ENCODE measurements around the gene DYNC1I1.
A peak's percentile ranks its signal among the peaks of the same experiment; 100 is the strongest.

Gene DYNC1I1

DNA sequence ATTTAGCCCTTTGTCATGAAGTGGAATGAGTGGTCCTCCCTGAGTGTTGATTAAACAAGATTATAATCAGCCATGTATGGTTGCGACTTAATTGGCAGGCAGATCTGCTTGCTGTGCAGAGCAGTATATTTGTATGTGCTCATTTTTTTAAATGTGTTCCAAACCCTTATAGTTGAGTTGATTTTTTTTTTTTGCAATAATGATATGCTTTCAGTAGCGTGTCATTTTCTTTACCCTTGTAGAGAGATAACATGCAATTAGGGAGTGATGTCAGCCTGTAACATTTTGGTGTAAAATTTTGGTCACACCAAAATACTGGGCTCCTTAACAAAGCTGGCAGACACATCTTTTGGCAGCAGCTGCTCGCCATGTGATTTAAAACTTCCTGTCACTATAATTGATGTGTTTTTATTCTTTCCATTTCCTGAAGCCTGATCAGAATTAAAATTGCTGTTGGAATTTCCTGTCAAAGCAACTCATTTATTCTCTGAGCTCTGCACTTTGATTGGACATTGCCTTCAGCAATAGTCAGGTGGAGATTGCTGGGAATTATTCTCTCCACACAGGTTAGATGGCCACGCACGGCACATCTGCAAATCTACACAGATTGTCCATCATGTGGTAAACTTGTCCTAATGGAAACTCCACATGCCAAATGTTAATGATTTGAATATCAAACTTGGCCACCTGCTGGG, 125.3 kb downstream of the DYNC1I1 start:
- no peak for TF ChIP-seq ZFX (IDR thresholded peaks at IDR 0.05)
- TF ChIP-seq, protein P1, sequence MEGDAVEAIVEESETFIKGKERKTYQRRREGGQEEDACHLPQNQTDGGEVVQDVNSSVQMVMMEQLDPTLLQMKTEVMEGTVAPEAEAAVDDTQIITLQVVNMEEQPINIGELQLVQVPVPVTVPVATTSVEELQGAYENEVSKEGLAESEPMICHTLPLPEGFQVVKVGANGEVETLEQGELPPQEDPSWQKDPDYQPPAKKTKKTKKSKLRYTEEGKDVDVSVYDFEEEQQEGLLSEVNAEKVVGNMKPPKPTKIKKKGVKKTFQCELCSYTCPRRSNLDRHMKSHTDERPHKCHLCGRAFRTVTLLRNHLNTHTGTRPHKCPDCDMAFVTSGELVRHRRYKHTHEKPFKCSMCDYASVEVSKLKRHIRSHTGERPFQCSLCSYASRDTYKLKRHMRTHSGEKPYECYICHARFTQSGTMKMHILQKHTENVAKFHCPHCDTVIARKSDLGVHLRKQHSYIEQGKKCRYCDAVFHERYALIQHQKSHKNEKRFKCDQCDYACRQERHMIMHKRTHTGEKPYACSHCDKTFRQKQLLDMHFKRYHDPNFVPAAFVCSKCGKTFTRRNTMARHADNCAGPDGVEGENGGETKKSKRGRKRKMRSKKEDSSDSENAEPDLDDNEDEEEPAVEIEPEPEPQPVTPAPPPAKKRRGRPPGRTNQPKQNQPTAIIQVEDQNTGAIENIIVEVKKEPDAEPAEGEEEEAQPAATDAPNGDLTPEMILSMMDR (conservative IDR thresholded peaks at IDR 0.05) = no peak
- no peak overlapping the region for H3K27ac ChIP-seq

- TF ChIP-seq, protein P1 (conservative IDR thresholded peaks at IDR 0.05) = peak; percentile 26
- TF ChIP-seq ZFX (IDR thresholded peaks at IDR 0.05) = no peak
- H3K27ac ChIP-seq = no peak overlapping the region
Observed at GRCh38 chr7:95899919-95900513, 127.7 kb downstream of the DYNC1I1 start.

DNA sequence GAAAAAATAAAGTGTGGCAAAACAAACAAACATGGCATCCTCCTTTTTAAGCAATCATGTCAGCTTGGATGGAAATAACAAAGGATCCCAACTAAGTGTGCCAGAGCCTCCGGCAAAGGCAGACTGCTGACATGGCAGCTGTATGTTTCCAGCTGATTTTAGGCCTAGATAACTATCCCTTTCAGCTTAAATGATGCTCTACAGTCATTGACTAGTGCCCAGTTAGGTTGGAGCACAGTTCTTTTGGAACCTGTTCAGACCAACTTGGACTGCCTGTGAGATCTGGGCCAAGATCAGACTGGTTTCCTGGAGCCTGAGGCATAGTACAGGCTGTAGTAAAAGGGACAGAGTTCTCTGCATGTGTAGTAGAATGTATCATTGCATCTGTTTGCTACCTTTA, 128.7 kb downstream of the DYNC1I1 start:
- TF ChIP-seq ZFX (IDR thresholded peaks at IDR 0.05) = no peak
- TF ChIP-seq, protein P1 (conservative IDR thresholded peaks at IDR 0.05) = no peak
- no peak overlapping the region for H3K27ac ChIP-seq

DNA sequence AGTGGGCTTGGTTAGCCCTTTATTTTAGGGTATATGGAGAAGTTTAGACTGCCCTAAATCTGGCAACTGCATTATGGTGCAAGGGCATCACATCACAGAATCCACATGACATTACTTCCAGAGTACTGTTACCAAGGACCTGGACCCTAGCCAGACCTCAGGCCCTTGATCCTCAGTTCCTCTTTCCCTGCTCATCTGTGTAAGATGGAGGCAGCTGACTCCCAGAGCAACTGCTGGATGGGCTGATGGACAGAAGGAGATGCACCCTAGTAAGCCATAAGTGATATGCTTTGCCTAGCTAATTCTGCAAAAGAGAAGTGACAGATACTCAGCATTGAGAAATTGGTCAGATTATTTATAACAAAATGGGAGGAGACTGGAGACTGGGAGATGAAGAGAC, 131.7 kb downstream of the DYNC1I1 start:
- no peak overlapping the region for H3K27ac ChIP-seq

GRCh38 chr7:95905167-95905566, 132.8 kb downstream of the DYNC1I1 start:
- no peak for TF ChIP-seq ZFX (IDR thresholded peaks at IDR 0.05)
- TF ChIP-seq, protein P1 (conservative IDR thresholded peaks at IDR 0.05) = no peak
- H3K27ac ChIP-seq = no peak overlapping the region

More for the DNA sequence above, 131.7 kb downstream of the DYNC1I1 start:
- TF ChIP-seq, protein P1 (conservative IDR thresholded peaks at IDR 0.05) = no peak
- no peak for TF ChIP-seq ZFX (IDR thresholded peaks at IDR 0.05)

DNA sequence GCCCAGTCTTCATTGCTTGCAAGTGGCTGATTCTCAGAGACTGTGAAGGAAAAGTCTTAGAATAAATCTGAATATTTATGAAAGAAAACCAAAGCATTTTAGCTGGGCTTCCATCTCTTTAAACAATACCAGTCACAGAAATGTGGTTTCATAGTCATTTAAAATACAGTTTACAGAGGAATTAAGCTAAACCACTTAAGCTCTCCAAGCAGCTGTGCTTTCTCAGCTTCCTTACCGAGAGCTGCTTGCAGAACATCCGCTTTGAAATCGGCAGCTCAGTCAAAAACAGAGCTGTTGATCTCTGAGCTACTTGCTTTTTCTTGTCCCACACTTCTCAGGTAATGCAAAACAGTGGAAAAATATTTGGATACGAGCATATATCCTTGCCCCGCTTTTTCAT, 134.5 kb downstream of the DYNC1I1 start:
- TF ChIP-seq ZFX (IDR thresholded peaks at IDR 0.05) = no peak
- TF ChIP-seq, protein P1 (conservative IDR thresholded peaks at IDR 0.05) = no peak
- H3K27ac ChIP-seq = no peak overlapping the region

DNA sequence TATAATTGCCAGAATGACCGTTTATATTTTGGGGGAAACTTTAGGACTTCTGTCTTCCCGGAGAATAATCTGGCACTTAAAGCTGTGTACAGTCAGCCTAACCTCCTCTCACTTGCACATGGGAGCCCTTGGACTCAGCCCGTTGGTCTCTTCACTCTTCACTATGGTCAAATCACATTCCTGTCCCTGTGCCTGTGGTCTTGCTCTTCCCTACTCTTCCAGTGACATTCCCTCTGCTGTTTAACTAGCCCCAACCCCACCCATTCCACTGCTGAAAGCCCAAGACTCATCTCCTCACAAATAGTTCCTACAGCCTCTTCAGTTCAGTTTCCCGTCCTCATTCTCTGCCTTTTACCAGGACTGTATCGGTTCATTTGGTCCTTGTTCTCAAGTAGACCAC, 135.0 kb downstream of the DYNC1I1 start:
- H3K27ac ChIP-seq = no peak overlapping the region
- TF ChIP-seq ZFX (IDR thresholded peaks at IDR 0.05) = no peak
- TF ChIP-seq, protein P1 (conservative IDR thresholded peaks at IDR 0.05) = no peak
